Stimulated activated naive CD8-positive, alpha-beta T cell treated with anti-CD3 and anti-CD28 coated beads, Interleukin-15, amount 100 ng/mL, for 72 hours (primary cell): Measurements from ENCODE around the gene LRRC3B.
"Not testable (repeated sequence)": the region's sequence is repeated elsewhere in the genome, so short reads cannot be mapped to it uniquely, and the experiment has no call there.

Experiments used
- ATAC-seq: fragments of 150-1000 bp; cut with Tn5 transposase; 2 replicates; pipeline ENCODE4 v1.10.0; 2021; ENCODE audit warnings: mild to moderate bottlenecking, moderate library complexity
- DNase-seq, 2 donors: peaks; one replicate each; pipeline ENCODE4 v3.0.0; 2021 to 2022
- H3K27ac Mint-ChIP-seq, 2 donors: one replicate each; pipeline ENCODE4 v1.8.0; 2022; ENCODE audit warnings: mild to moderate bottlenecking in 2 of 2, mixed read lengths in 2 of 2, moderate library complexity in 2 of 2
- H3K27me3 Mint-ChIP-seq: one replicate; pipeline ENCODE4 v1.8.0; 2022; ENCODE audit warnings: mixed read lengths
- H3K4me1 Mint-ChIP-seq: one replicate; pipeline ENCODE4 v1.8.0; 2022; ENCODE audit warnings: mild to moderate bottlenecking, mixed read lengths
- H3K4me3 Mint-ChIP-seq, 2 donors: one replicate each; pipeline ENCODE4 v1.8.0; 2022; ENCODE audit warnings: mild to moderate bottlenecking in 2 of 2, mixed read lengths in 2 of 2, moderate library complexity in 1 of 2
- H3K9me3 Mint-ChIP-seq, 2 donors: one replicate each; pipeline ENCODE4 v1.8.0; 2022; ENCODE audit warnings: mixed read lengths in 2 of 2

Gene LRRC3B, protein sequence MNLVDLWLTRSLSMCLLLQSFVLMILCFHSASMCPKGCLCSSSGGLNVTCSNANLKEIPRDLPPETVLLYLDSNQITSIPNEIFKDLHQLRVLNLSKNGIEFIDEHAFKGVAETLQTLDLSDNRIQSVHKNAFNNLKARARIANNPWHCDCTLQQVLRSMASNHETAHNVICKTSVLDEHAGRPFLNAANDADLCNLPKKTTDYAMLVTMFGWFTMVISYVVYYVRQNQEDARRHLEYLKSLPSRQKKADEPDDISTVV

GRCh38 chr3:26622621-26623418, at the start of gene LRRC3B:
TSS of gene LRRC3B (plus strand) at chr3:26622772. CDS start at chr3:26709673, 86,901 bp downstream.
- H3K27ac Mint-ChIP-seq: peak within 1 kb of the TSS in 1 of 2 donors; percentile 20
- peaks cover 7% of the 10 kb centered on the region for H3K4me1 Mint-ChIP-seq
- ATAC-seq (peak; percentile 43), DNase-seq (no peak)
- H3K27me3 Mint-ChIP-seq: peaks cover 50% of the 10 kb centered on the region
- no peak within 1 kb of the TSS for H3K4me3 Mint-ChIP-seq
- H3K9me3 Mint-ChIP-seq: no peaks in the 10 kb centered on the region

DNA sequence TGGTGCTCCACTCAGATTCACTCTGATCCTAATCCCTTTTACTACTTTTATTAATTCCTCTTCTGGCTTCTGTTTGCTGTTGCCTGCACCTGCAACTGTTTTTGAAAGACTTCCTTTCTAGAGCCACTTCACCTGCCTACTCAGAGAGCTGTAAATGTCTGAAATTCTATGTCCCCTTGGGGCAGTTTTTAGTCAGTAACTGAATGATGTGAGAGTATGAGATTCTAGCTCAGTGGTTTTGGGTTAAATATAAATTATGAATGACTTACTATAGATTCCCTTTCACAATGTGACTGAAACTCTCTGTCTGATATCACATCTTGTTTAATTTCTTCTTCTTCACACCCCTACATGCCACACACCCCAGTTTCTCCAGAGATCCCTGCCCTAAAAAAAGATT, 47.8 kb upstream of the LRRC3B start:
- DNase-seq (no peak), ATAC-seq (no peak)
- no peaks in the 10 kb centered on the region for H3K4me1 Mint-ChIP-seq
- H3K27me3 Mint-ChIP-seq: no peaks in the 10 kb centered on the region
- H3K4me3 Mint-ChIP-seq: no peak overlapping the region
- peaks cover 15% of the 10 kb centered on the region in 2 donors for H3K9me3 Mint-ChIP-seq
- no peak overlapping the region for H3K27ac Mint-ChIP-seq

DNA sequence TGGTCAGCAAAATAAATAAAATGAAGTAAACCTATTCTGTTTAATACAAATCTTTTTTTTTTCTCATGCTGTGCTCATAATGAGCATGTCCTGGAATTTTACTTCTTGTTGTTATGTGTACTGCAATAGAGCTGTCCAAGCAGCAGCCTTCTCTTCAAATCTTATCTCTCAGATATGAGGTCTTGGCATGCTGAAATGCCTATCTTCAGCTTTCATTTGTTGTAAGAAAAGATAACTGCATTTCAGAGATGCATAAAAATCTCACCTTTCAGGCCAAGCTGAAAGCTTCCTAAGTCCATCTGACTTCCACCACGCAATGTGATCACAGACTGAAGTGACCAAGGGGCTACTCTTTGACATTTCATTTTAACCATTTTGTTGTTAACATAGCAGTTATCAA, 43.5 kb upstream of the LRRC3B start:
- no peak overlapping the region for H3K4me3 Mint-ChIP-seq
- no peaks in the 10 kb centered on the region for H3K4me1 Mint-ChIP-seq
- ATAC-seq (no peak), DNase-seq (no peak)
- peaks cover 15 to 28% of the 10 kb centered on the region in 2 donors for H3K9me3 Mint-ChIP-seq
- H3K27ac Mint-ChIP-seq: no peak overlapping the region
- no peaks in the 10 kb centered on the region for H3K27me3 Mint-ChIP-seq

- H3K4me3 Mint-ChIP-seq: no peak overlapping the region
- no peak for DNase-seq
- H3K9me3 Mint-ChIP-seq: peaks cover 14 to 23% of the 10 kb centered on the region in 2 donors
- no peak for ATAC-seq
- H3K4me1 Mint-ChIP-seq: no peaks in the 10 kb centered on the region
- H3K27me3 Mint-ChIP-seq: no peaks in the 10 kb centered on the region
- no peak overlapping the region for H3K27ac Mint-ChIP-seq
Observed at GRCh38 chr3:26587571-26587970, 35.0 kb upstream of the LRRC3B start.

DNA sequence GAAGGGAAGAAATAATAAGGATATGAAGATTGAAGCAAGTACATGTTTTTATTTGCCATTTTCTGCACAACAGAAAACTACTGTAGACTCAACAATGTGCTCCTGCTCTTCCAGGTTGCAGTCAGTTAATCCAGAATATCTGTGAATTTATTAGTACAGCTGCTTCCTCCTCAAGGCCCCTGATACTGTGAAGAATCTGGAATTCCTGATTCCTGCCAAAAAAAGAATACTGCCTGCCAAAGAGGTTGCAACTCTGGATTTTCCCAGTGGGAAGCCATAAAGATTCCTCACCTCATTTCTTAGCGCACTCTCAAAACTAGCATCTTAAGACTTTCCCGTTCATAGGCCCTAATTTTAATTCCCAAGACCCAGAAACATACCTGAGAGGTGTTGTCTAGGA, 33.6 kb upstream of the LRRC3B start:
- Mint-ChIP-seq H3K4me3 (no peak overlapping the region), H3K4me1 (no peaks in the 10 kb centered on the region), H3K27me3 (no peaks in the 10 kb centered on the region), H3K9me3 (peaks cover 14 to 20% of the 10 kb centered on the region in 2 donors), H3K27ac (no peak overlapping the region)
- DNase-seq (no peak), ATAC-seq (no peak)

DNA sequence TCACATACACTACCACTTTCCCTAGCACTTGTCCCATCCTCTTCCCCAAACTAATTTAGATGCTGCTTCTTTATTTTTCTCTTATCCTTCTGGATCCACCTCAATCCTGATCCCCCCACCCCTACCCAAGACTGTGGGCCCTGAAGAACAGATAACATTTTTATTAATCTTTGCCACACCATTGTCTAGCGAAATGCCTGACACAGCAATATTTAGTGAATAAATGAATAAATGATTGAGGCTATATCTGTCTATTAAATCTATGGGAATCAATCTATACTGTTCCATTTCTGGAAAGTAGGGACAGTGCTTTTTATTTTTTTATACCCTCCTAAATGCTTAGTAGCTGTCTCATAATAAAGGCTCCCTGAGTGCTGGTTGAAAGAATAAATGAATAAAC, 32.9 kb upstream of the LRRC3B start:
- Mint-ChIP-seq H3K4me1 (no peaks in the 10 kb centered on the region), H3K27me3 (no peaks in the 10 kb centered on the region), H3K9me3 (peaks cover 14 to 20% of the 10 kb centered on the region in 2 donors), H3K4me3 (no peak overlapping the region), H3K27ac (no peak overlapping the region)
- ATAC-seq (no peak), DNase-seq (no peak)

DNA sequence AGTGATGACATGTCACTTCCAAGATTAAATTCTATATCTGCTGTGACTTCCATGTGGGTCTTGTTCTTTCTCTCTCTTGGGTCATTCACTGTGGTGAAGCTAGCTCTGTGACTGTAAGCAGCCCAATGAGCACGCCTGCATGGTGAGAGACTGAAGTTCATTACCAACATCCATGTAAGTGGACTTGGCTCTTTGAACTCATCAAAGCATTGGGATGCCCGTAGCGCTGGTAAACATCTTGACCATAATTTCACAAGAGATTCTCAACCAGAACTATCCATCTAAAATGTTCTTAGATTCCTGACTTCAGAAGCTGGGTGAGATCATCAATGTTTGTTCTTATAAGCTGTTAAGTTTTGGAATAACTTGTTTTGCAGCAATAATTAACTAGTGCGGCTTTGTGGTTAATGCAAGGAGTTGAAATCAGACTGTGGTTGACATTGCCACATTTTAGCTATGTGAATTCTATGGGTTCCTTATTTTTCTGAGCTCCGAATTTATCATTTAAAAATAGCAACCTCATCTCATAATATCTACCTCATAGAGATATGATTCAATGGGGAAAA, 31.6 kb upstream of the LRRC3B start:
- ATAC-seq (no peak), DNase-seq (no peak)
- Mint-ChIP-seq H3K4me3 (no peak overlapping the region), H3K27me3 (no peaks in the 10 kb centered on the region), H3K27ac (no peak overlapping the region), H3K4me1 (no peaks in the 10 kb centered on the region), H3K9me3 (peaks cover 14 to 24% of the 10 kb centered on the region in 2 donors)

DNA sequence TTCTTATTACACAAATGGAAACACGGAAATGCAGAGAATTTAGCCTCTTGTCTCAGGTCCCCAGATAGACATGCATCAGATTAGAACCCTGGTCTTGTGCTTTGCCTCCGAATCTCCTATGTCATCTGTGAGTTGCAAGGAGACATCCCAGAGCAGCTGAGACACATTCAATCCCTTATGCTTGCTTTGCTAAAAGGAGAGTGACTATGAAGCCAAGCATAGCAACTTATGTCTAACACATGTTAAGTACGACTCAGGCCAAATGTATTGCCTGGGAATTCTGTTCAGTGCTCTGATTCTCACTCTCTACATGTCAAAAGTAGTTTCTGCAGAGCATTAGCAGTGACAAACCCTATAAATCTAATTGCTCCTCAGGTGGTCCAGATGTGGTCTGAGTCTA, 30.6 kb upstream of the LRRC3B start:
- Mint-ChIP-seq H3K4me3 (no peak overlapping the region), H3K27ac (no peak overlapping the region), H3K9me3 (peaks cover 14 to 28% of the 10 kb centered on the region in 2 donors), H3K4me1 (no peaks in the 10 kb centered on the region), H3K27me3 (no peaks in the 10 kb centered on the region)
- ATAC-seq (no peak), DNase-seq (no peak)

DNA sequence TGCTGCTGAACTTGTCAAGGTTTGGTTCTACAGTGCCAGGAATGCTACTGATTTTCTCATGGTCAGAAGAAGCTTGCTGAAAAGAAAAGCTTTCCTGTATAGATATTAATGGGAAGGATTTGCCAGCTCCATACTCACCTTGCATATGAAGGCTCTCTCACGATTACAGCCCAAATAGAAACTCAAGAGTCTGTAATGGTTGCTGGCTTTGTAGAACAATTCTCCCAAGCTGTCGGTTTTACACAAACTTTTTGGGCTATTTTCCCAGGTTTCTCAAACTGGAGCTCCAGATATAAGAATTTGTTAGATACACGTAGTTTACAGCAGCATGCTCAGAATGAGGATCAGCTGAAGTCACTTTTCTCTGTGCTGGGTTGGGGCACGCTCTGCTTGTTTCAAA, 30.1 kb upstream of the LRRC3B start:
- Mint-ChIP-seq H3K4me1 (no peaks in the 10 kb centered on the region), H3K4me3 (no peak overlapping the region), H3K9me3 (peaks cover 14 to 28% of the 10 kb centered on the region in 2 donors), H3K27me3 (no peaks in the 10 kb centered on the region), H3K27ac (no peak overlapping the region)
- ATAC-seq: no peak
- DNase-seq: no peak

DNA sequence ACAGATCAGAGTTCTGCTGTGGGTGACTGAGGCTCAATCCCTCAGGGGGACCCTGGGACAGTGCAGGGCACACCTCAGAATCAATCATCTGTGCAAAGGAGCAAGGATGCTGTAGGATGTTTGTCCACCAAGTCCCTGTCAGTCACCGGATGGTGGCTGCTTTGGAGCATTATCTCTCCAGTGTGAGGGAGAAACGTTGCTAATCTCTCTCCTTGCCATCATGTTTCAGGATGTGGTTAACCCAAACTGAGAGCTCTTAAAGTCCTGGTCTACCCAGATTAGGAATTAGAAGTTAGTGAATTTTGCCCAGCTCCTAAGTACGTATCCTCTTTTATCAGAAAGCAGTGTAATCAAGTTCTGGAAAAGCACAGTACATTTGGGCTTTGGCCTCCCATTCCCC, 26.2 kb upstream of the LRRC3B start:
- Mint-ChIP-seq H3K9me3 (peaks cover 4 to 16% of the 10 kb centered on the region in 2 donors), H3K27ac (no peak overlapping the region), H3K4me3 (no peak overlapping the region), H3K27me3 (no peaks in the 10 kb centered on the region), H3K4me1 (no peaks in the 10 kb centered on the region)
- ATAC-seq (no peak), DNase-seq (no peak)

DNA sequence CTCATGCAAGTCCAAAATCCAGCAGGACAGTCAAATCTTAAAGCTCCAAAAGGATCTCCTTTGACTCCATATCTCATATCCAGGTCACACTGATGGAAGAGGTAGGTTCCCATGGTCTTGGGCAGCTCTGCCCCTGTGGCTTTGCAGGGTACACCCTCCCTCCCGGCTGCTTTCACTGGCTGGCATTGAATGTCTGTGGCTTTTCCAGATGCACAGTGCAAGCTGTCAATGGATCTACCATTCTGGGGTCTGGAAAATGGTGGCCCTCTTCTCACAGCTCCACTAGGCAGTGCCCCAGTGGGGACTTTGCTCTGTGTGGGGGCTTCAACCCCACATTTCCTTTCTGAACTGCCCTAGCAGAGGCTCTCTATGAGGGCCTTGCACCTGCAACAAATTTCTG, 19.3 kb upstream of the LRRC3B start:
- not testable (repeated sequence) for ATAC-seq, H3K4me1 Mint-ChIP-seq, H3K27me3 Mint-ChIP-seq, DNase-seq, H3K4me3 Mint-ChIP-seq, H3K27ac Mint-ChIP-seq
- peaks cover 27 to 28% of the 10 kb centered on the region in 2 donors for H3K9me3 Mint-ChIP-seq

- ATAC-seq, H3K4me3 Mint-ChIP-seq, H3K4me1 Mint-ChIP-seq, DNase-seq, H3K27me3 Mint-ChIP-seq, H3K27ac Mint-ChIP-seq: not testable (repeated sequence)
- peaks cover 27 to 28% of the 10 kb centered on the region in 2 donors for H3K9me3 Mint-ChIP-seq
Observed at GRCh38 chr3:26603771-26604170, 18.8 kb upstream of the LRRC3B start.

GRCh38 chr3:26614006-26614685, 8.4 kb upstream of the LRRC3B start:
- H3K4me1 Mint-ChIP-seq: no peaks in the 10 kb centered on the region
- no peak for ATAC-seq
- no peaks in the 10 kb centered on the region for H3K27me3 Mint-ChIP-seq

DNA sequence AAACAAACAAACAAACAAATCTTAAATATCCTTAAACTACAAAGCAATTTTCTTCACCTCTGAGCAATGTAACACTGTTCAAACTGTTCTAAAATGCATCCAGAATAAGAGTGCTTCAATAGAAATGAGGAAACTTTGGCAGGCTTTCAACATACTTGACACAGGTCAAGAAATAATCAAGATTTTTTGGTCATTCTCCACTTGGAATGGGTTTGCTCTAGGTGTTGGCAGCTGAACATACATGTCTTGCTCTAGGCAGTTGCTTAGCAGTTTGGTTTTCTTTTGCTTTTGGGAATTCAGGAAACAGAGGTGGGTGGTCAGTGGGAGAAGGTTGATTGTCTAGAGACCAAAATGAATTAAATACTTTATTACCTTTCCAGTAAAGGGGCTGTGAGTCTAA, 1.4 kb upstream of the LRRC3B start:
- no peak overlapping the region for H3K4me3 Mint-ChIP-seq
- H3K27ac Mint-ChIP-seq: no peak overlapping the region
- ATAC-seq (no peak), DNase-seq (no peak)
- H3K27me3 Mint-ChIP-seq: peaks cover 50% of the 10 kb centered on the region
- peaks cover 7% of the 10 kb centered on the region for H3K4me1 Mint-ChIP-seq
- no peaks in the 10 kb centered on the region for H3K9me3 Mint-ChIP-seq

More at GRCh38 chr3:26614006-26614685, 8.4 kb upstream of the LRRC3B start:
- H3K4me3 Mint-ChIP-seq: no peak overlapping the region
- H3K27ac Mint-ChIP-seq: no peak overlapping the region
- DNase-seq: no peak
- H3K9me3 Mint-ChIP-seq: peaks cover 7 to 11% of the 10 kb centered on the region in 2 donors

GRCh38 chr3:26621906-26622620, 509 bp upstream of the LRRC3B start:
- H3K4me3 Mint-ChIP-seq: no peak overlapping the region
- H3K27me3 Mint-ChIP-seq: peaks cover 50% of the 10 kb centered on the region
- no peak for DNase-seq
- H3K27ac Mint-ChIP-seq: peak overlapping the region in 1 of 2 donors; percentile 20
- ATAC-seq: no peak
- no peaks in the 10 kb centered on the region for H3K9me3 Mint-ChIP-seq
- peaks cover 7% of the 10 kb centered on the region for H3K4me1 Mint-ChIP-seq
